Esophagus (tissue), 2 donors: ENCODE measurements around the gene BAIAP3. TPM values are rescaled to one million over a fixed set of nuclear protein-coding genes. Genes with fewer than 3 reads are reported as not detected.

ENCODE experiments used
- H3K27ac ChIP-seq, 2 donors: one replicate each; pipeline ENCODE4 v1.5.1; 2013; ENCODE audit warnings: low read depth in 2 of 2, mild to moderate bottlenecking in 2 of 2, inconsistent platforms in 1 of 2, low read length in 1 of 2, moderate library complexity in 1 of 2
- H3K27me3 ChIP-seq, 2 donors: one replicate each; pipeline ENCODE4 v1.6.1; 2013; ENCODE audit warnings: low read length in 2 of 2, control low read depth in 1 of 2, mild to moderate bottlenecking in 1 of 2; ENCODE audit not compliant: insufficient read depth in 2 of 2, control insufficient read depth in 1 of 2
- H3K36me3 ChIP-seq, 2 donors: one replicate each; pipeline ENCODE4 v1.6.1; 2013; ENCODE audit warnings: low read length in 1 of 2; ENCODE audit not compliant: control insufficient read depth in 2 of 2, insufficient read depth in 2 of 2
- H3K4me1 ChIP-seq, 2 donors: one replicate each; pipeline ENCODE4 v1.6.1; 2013; ENCODE audit warnings: low read length in 1 of 2; ENCODE audit not compliant: control insufficient read depth in 2 of 2, insufficient read depth in 2 of 2
- H3K4me3 ChIP-seq, 2 donors: one replicate each; pipeline ENCODE4 v1.5.1; 2013; ENCODE audit warnings: low read length in 2 of 2, mild to moderate bottlenecking in 2 of 2, low read depth in 1 of 2, moderate library complexity in 1 of 2
- H3K9me3 ChIP-seq, 2 donors: one replicate each; pipeline ENCODE4 v1.6.1; 2013; ENCODE audit warnings: mild to moderate bottlenecking in 2 of 2, low read depth in 1 of 2, low read length in 1 of 2, moderate library complexity in 1 of 2; ENCODE audit not compliant: control insufficient read depth in 2 of 2, insufficient read depth in 1 of 2
- WGBS, 2 donors: extraction: QIAGEN DNeasy Blood & Tissue Kit; methylation state at CpG; one replicate each; pipeline ENCODE4 v1.1.7; 2013; 5-methylcytosine and 5-hydroxymethylcytosine counted together
- polyA plus RNA-seq, 2 donors: library from polyadenylated mRNA; stranded (reverse); fragments of 200-250 nt; gene quantifications; one replicate each; pipeline ENCODE4 v1.2.3, GENCODE V29; 2013
- donor health status: healthy with polysubstance abuse.
- donor health status: Bipolar disorder and iron deficiency.

Gene BAIAP3
- polyA plus RNA-seq, 2 donors = 1.2 to 2.7 TPM

GRCh38 chr16:1336619-1337018 is 3.2 kb downstream of the BAIAP3 start:
- no peaks in the 10 kb centered on the region for H3K9me3 ChIP-seq
- no peaks in the 10 kb centered on the region for H3K36me3 ChIP-seq
- H3K27ac ChIP-seq = no peak overlapping the region
- no peak overlapping the region for H3K4me3 ChIP-seq
- WGBS, 2 donors = 63 to 64% methylated on average over 15 of the region's 15 CpGs
- H3K4me1 ChIP-seq = peaks cover 10 to 14% of the 10 kb centered on the region in 2 donors
- H3K27me3 ChIP-seq = peaks cover 0 to 23% of the 10 kb centered on the region in 2 donors

- Histone ChIP-seq H3K9me3 (no peaks in the 10 kb centered on the region), H3K4me3 (no peak overlapping the region), H3K4me1 (peaks cover 10 to 11% of the 10 kb centered on the region in 2 donors), H3K27me3 (peaks cover 0 to 22% of the 10 kb centered on the region in 2 donors), H3K27ac (no peak overlapping the region), H3K36me3 (no peaks in the 10 kb centered on the region)
- WGBS, 2 donors = 46 to 52% methylated on average over 9 of the region's 9 CpGs
Measured at GRCh38 chr16:1337486-1337885, 4.0 kb downstream of the BAIAP3 start.

- WGBS, 2 donors = 37 to 39% methylated on average over 29 to 30 of the region's 30 CpGs
- Histone ChIP-seq H3K9me3 (no peaks in the 10 kb centered on the region), H3K4me1 (peaks cover 7 to 10% of the 10 kb centered on the region in 2 donors), H3K27me3 (peaks cover 0 to 16% of the 10 kb centered on the region in 2 donors), H3K36me3 (no peaks in the 10 kb centered on the region), H3K4me3 (no peak overlapping the region), H3K27ac (no peak overlapping the region)
Measured at GRCh38 chr16:1338119-1338730, 4.8 kb downstream of the BAIAP3 start.

GRCh38 chr16:1338855-1339675 is 5.6 kb downstream of the BAIAP3 start:
- Histone ChIP-seq H3K36me3 (no peaks in the 10 kb centered on the region), H3K4me3 (no peak overlapping the region), H3K9me3 (no peaks in the 10 kb centered on the region), H3K27me3 (peaks cover 0 to 9% of the 10 kb centered on the region in 2 donors), H3K27ac (no peak overlapping the region), H3K4me1 (peaks cover 6 to 8% of the 10 kb centered on the region in 2 donors)
- 57 to 62% methylated on average over 26 to 31 of the region's 31 CpGs for WGBS, 2 donors

- H3K36me3 ChIP-seq = no peaks in the 10 kb centered on the region
- H3K27ac ChIP-seq = no peak overlapping the region
- WGBS, 2 donors = 80 to 86% methylated on average over 35 to 36 of the region's 36 CpGs
Measured at GRCh38 chr16:1340730-1341494, 7.5 kb downstream of the BAIAP3 start.

GRCh38 chr16:1341495-1342420 is 8.3 kb downstream of the BAIAP3 start:
- Histone ChIP-seq H3K4me3 (no peak overlapping the region), H3K27ac (no peak overlapping the region), H3K27me3 (no peaks in the 10 kb centered on the region), H3K9me3 (no peaks in the 10 kb centered on the region), H3K4me1 (peaks cover 6 to 8% of the 10 kb centered on the region in 2 donors), H3K36me3 (no peaks in the 10 kb centered on the region)
- WGBS, 2 donors = 83 to 85% methylated on average over 39 of the region's 39 CpGs

More at GRCh38 chr16:1340730-1341494, 7.5 kb downstream of the BAIAP3 start:
- H3K27me3 ChIP-seq = peaks cover 0 to under 1% of the 10 kb centered on the region in 2 donors
- peaks cover 6 to 8% of the 10 kb centered on the region in 2 donors for H3K4me1 ChIP-seq
- no peak overlapping the region for H3K4me3 ChIP-seq
- H3K9me3 ChIP-seq = no peaks in the 10 kb centered on the region

- WGBS, 2 donors = 4 to 5% methylated on average over 49 of the region's 49 CpGs
- H3K36me3 ChIP-seq = no peaks in the 10 kb centered on the region
- H3K4me1 ChIP-seq = peaks cover 6 to 16% of the 10 kb centered on the region in 2 donors
- H3K27me3 ChIP-seq = no peaks in the 10 kb centered on the region
- no peaks in the 10 kb centered on the region for H3K9me3 ChIP-seq
- no peak overlapping the region for H3K4me3 ChIP-seq
- peak overlapping the region in 1 of 2 donors; percentile 36 for H3K27ac ChIP-seq
Measured at GRCh38 chr16:1342526-1343427, 9.3 kb downstream of the BAIAP3 start.

GRCh38 chr16:1343428-1344242 is 10.2 kb downstream of the BAIAP3 start:
- no peak overlapping the region for H3K4me3 ChIP-seq
- no peaks in the 10 kb centered on the region for H3K9me3 ChIP-seq
- no peaks in the 10 kb centered on the region for H3K27me3 ChIP-seq
- WGBS, 2 donors = 45 to 47% methylated on average over 42 to 44 of the region's 44 CpGs
- peak overlapping the region in 1 of 2 donors; percentile 36 for H3K27ac ChIP-seq
- H3K36me3 ChIP-seq = peaks cover 0 to 5% of the 10 kb centered on the region in 2 donors
- H3K4me1 ChIP-seq = peaks cover 6 to 20% of the 10 kb centered on the region in 2 donors
